Skeletal muscle satellite cell (primary cell): ENCODE measurements around the gene PRF1.

Experiments
- H3K27me3 ChIP-seq: 2 replicates; pipeline ENCODE4 v1.7.0; 2013; ENCODE audit warnings: low read length; ENCODE audit not compliant: control insufficient read depth, insufficient read depth
- H3K36me3 ChIP-seq: 2 replicates; pipeline ENCODE4 v1.7.0; 2013; ENCODE audit warnings: mild to moderate bottlenecking, control low read depth, low read length; ENCODE audit not compliant: insufficient read depth
- H3K4me1 ChIP-seq: 2 replicates; pipeline ENCODE4 v1.7.0; 2013; ENCODE audit warnings: low read length; ENCODE audit not compliant: control insufficient read depth, insufficient read depth
- H3K4me2 ChIP-seq: 2 replicates; pipeline ENCODE4 v1.7.0; 2013; ENCODE audit warnings: mild to moderate bottlenecking, low read length
- H3K4me3 ChIP-seq: 2 replicates; pipeline ENCODE4 v1.7.0; 2013; ENCODE audit warnings: low read length
- H3K9ac ChIP-seq: 2 replicates; pipeline ENCODE4 v1.7.0; 2013; ENCODE audit warnings: mild to moderate bottlenecking, low read depth, low read length, moderate library complexity
- H3K9me3 ChIP-seq: replicated peaks from 2 replicates; pipeline ENCODE4 v1.7.0; 2013; ENCODE audit warnings: mild to moderate bottlenecking, control low read depth, low read length

The PRF1 gene

GRCh38 chr10:70598857-70599295 is 3.7 kb downstream of the PRF1 start:
- no peak overlapping the region for H3K4me3 ChIP-seq
- H3K36me3 ChIP-seq, result no peaks in the 10 kb centered on the region
- no peak overlapping the region for H3K9ac ChIP-seq
- no peaks in the 10 kb centered on the region for H3K9me3 ChIP-seq
- no peak overlapping the region for H3K4me2 ChIP-seq
- H3K27me3 ChIP-seq, result peaks cover 17% of the 10 kb centered on the region
- H3K4me1 ChIP-seq, result no peaks in the 10 kb centered on the region

GRCh38 chr10:70597856-70598815 is 4.4 kb downstream of the PRF1 start:
- no peaks in the 10 kb centered on the region for H3K9me3 ChIP-seq
- H3K4me3 ChIP-seq, result no peak overlapping the region
- H3K4me2 ChIP-seq, result no peak overlapping the region
- H3K9ac ChIP-seq, result no peak overlapping the region
- no peaks in the 10 kb centered on the region for H3K4me1 ChIP-seq
- H3K36me3 ChIP-seq, result no peaks in the 10 kb centered on the region
- peaks cover 11% of the 10 kb centered on the region for H3K27me3 ChIP-seq

- H3K9ac ChIP-seq, result no peak overlapping the region
- H3K36me3 ChIP-seq, result no peaks in the 10 kb centered on the region
Measured at GRCh38 chr10:70596860-70597809, 5.4 kb downstream of the PRF1 start.

GRCh38 chr10:70596110-70596798 is 6.3 kb downstream of the PRF1 start:
- no peak overlapping the region for H3K9ac ChIP-seq
- H3K4me2 ChIP-seq, result no peak overlapping the region
- no peaks in the 10 kb centered on the region for H3K4me1 ChIP-seq
- H3K9me3 ChIP-seq, result no peaks in the 10 kb centered on the region
- H3K27me3 ChIP-seq, result peaks cover 13% of the 10 kb centered on the region
- no peak overlapping the region for H3K4me3 ChIP-seq
- H3K36me3 ChIP-seq, result no peaks in the 10 kb centered on the region

More at GRCh38 chr10:70596860-70597809, 5.4 kb downstream of the PRF1 start:
- H3K4me3 ChIP-seq, result no peak overlapping the region
- peaks cover 13% of the 10 kb centered on the region for H3K27me3 ChIP-seq
- no peak overlapping the region for H3K4me2 ChIP-seq
- H3K4me1 ChIP-seq, result no peaks in the 10 kb centered on the region
- no peaks in the 10 kb centered on the region for H3K9me3 ChIP-seq

- Histone ChIP-seq H3K9me3 (no peaks in the 10 kb centered on the region), H3K27me3 (peaks cover 13% of the 10 kb centered on the region), H3K36me3 (no peaks in the 10 kb centered on the region), H3K4me3 (no peak overlapping the region), H3K4me1 (no peaks in the 10 kb centered on the region), H3K9ac (no peak overlapping the region), H3K4me2 (no peak overlapping the region)
Measured at GRCh38 chr10:70595566-70596016, 7.0 kb downstream of the PRF1 start.

GRCh38 chr10:70594161-70594560 is 8.4 kb downstream of the PRF1 start:
- peaks cover 13% of the 10 kb centered on the region for H3K27me3 ChIP-seq
- no peaks in the 10 kb centered on the region for H3K9me3 ChIP-seq
- H3K4me2 ChIP-seq, result no peak overlapping the region
- peaks cover 10% of the 10 kb centered on the region for H3K4me1 ChIP-seq
- no peaks in the 10 kb centered on the region for H3K36me3 ChIP-seq
- H3K9ac ChIP-seq, result no peak overlapping the region
- H3K4me3 ChIP-seq, result no peak overlapping the region

- no peaks in the 10 kb centered on the region for H3K36me3 ChIP-seq
Measured at GRCh38 chr10:70593513-70593890, 9.0 kb downstream of the PRF1 start.

GRCh38 chr10:70592746-70593512 is 9.6 kb downstream of the PRF1 start:
- no peak overlapping the region for H3K4me2 ChIP-seq
- peaks cover 16% of the 10 kb centered on the region for H3K4me1 ChIP-seq
- H3K4me3 ChIP-seq, result no peak overlapping the region
- no peak overlapping the region for H3K9ac ChIP-seq
- no peaks in the 10 kb centered on the region for H3K36me3 ChIP-seq
- H3K9me3 ChIP-seq, result no peaks in the 10 kb centered on the region
- peaks cover 13% of the 10 kb centered on the region for H3K27me3 ChIP-seq

More at GRCh38 chr10:70593513-70593890, 9.0 kb downstream of the PRF1 start:
- Histone ChIP-seq H3K4me3 (no peak overlapping the region), H3K4me1 (peaks cover 12% of the 10 kb centered on the region), H3K27me3 (peaks cover 13% of the 10 kb centered on the region), H3K9ac (no peak overlapping the region), H3K9me3 (no peaks in the 10 kb centered on the region), H3K4me2 (no peak overlapping the region)

GRCh38 chr10:70592186-70592735 is 10.3 kb downstream of the PRF1 start:
- H3K4me1 ChIP-seq, result peaks cover 16% of the 10 kb centered on the region
- no peak overlapping the region for H3K4me3 ChIP-seq
- no peak overlapping the region for H3K9ac ChIP-seq
- H3K9me3 ChIP-seq, result no peaks in the 10 kb centered on the region
- peaks cover 12% of the 10 kb centered on the region for H3K27me3 ChIP-seq
- H3K36me3 ChIP-seq, result no peaks in the 10 kb centered on the region
- H3K4me2 ChIP-seq, result no peak overlapping the region

- Histone ChIP-seq H3K4me3 (no peak overlapping the region), H3K4me2 (no peak overlapping the region), H3K9ac (no peak overlapping the region), H3K36me3 (no peaks in the 10 kb centered on the region), H3K9me3 (no peaks in the 10 kb centered on the region), H3K4me1 (peaks cover 16% of the 10 kb centered on the region), H3K27me3 (peaks cover 23% of the 10 kb centered on the region)
Measured at GRCh38 chr10:70590655-70591416, 11.7 kb downstream of the PRF1 start.
